ENCODE data around the gene SULT4A1. TPM values are rescaled to one million over a fixed set of nuclear protein-coding genes. Genes with fewer than 3 reads are reported as not detected.

Gene SULT4A1
- total and polyA plus RNA-seq, 10 of the 15 experiments (the other 5 are each of a cell fraction or from before 2014, with no cell fraction given): not detected

- TF ChIP-seq PRDM15 (CRISPR knock-in tag; IDR thresholded peaks at IDR 0.05) (no peak), RELA (IDR thresholded peaks at IDR 0.05; ENCODE audit: borderline replicate concordance, partially characterized antibody) (no peak), RELB (IDR thresholded peaks at IDR 0.05; ENCODE audit: low read depth) (no peak), IKZF1 (conservative IDR thresholded peaks at IDR 0.05) (no peak), MXI1 (IDR thresholded peaks at IDR 0.05; ENCODE audit: low read depth, low read length) (no peak), SIN3A (IDR thresholded peaks at IDR 0.05; ENCODE audit: low read depth, low read length) (no peak)
Measured at GRCh38 chr22:43858156-43858895, 4.0 kb downstream of the SULT4A1 start (continued).

GRCh38 chr22:43857367-43857766, 4.9 kb downstream of the SULT4A1 start:
- no peak for ATAC-seq
- Histone ChIP-seq H2AFZ (ENCODE audit: control insufficient read depth, low read depth, low read length) (no peak overlapping the region), H3K36me3 (ENCODE audit: control insufficient read depth in 2 of 2, insufficient read depth in 2 of 2, low read length in 1 of 2) (no peaks in the 10 kb centered on the region), H3K27me3 (replicated peaks in 1 of 2; ENCODE audit: control insufficient read depth in 2 of 2, insufficient read depth in 2 of 2, low read length in 1 of 2) (peaks cover 0 to 1% of the 10 kb centered on the region in 2 experiments; a peak in 3 of 4 replicates), H3K4me1 (ENCODE audit: control insufficient read depth, insufficient read depth, low read length) (no peaks in the 10 kb centered on the region), H3K27ac (ENCODE audit: control insufficient read depth, insufficient read depth) (no peak overlapping the region), H3K4me2 (ENCODE audit: control insufficient read depth, insufficient read depth) (no peak overlapping the region), H3K79me2 (ENCODE audit: control insufficient read depth, insufficient read depth, low read length) (no peaks in the 10 kb centered on the region), H3K9me3 (replicated peaks; ENCODE audit: control insufficient read depth, insufficient read depth, low read length) (no peaks in the 10 kb centered on the region), H3K4me3 (no peak overlapping the region), H4K20me1 (ENCODE audit: control insufficient read depth, insufficient read depth) (no peaks in the 10 kb centered on the region), H3K9ac (ENCODE audit: control insufficient read depth, insufficient read depth, low read length) (no peak overlapping the region)
- POLR2A ChIA-PET: no interaction called here
- SMC1A ChIA-PET (ENCODE audit: uncharacterized antibody, unreplicated experiment): no interaction called here
- CTCF ChIA-PET: no interaction called here
- RAD21 ChIA-PET (ENCODE audit: unreplicated experiment): no interaction called here
- in situ Hi-C loops (cut with MboI): no loop called here
- no peak for DNase-seq (ENCODE audit: low read depth, low spot score)
- no peak for FAIRE-seq
- intact Hi-C loops (cut with micrococcal nuclease; ENCODE audit: unreplicated experiment): no loop called here
- BruUV-seq (replicated peaks): no TSS peak
- TF ChIP-seq EED (IDR thresholded peaks at IDR 0.05; ENCODE audit: low read depth): no peak
- TF ChIP-seq POLR2AphosphoS2 (IDR thresholded peaks at IDR 0.05; ENCODE audit: low read depth, low read length): no peak
- no peak for TF ChIP-seq FOXM1 (IDR thresholded peaks at IDR 0.05; ENCODE audit: low read depth, low read length)
- TF ChIP-seq MYC (IDR thresholded peaks at IDR 0.05; ENCODE audit: insufficient read depth, insufficient read length, insufficient replicate concordance, low read length, severe bottlenecking): no peak
- TF ChIP-seq CBFB (IDR thresholded peaks at IDR 0.05; ENCODE audit: low read depth): no peak
- TF ChIP-seq PAX8 (IDR thresholded peaks at IDR 0.05): no peak
- no peak for TF ChIP-seq ZNF687 (IDR thresholded peaks at IDR 0.05)
- no peak for TF ChIP-seq ZNF217 (IDR thresholded peaks at IDR 0.05)

Measured in GM12878 (cell line).